H1 (cell line): ENCODE results near the gene STT3B. TPM values are rescaled to one million over a fixed set of nuclear protein-coding genes. Genes with fewer than 3 reads are reported as not detected.
A peak's percentile ranks its signal among the peaks of the same experiment; 100 is the strongest.

ENCODE experiments used
- CTCF ChIA-PET: fragments of 300-600 bp; sonication (Branson Sonifier 250); formaldehyde crosslinking; loops from one replicate; lab custom pipeline; 2021; ENCODE audit not compliant: partially characterized antibody; lab: Charles Lee
- POLR2A ChIA-PET: fragments of 300-600 bp; sonication (Branson Sonifier 250); formaldehyde crosslinking; loops from one replicate; lab custom pipeline; 2021; ENCODE audit warnings: inconsistent platforms; ENCODE audit not compliant: partially characterized antibody; lab: Charles Lee
- DNase-seq, 2 experiments: peaks; one replicate each; pipeline versions ENCODE4 v3.0.0 to v3.0.0-alpha.2; 2010 to 2022; ENCODE audit warnings: low spot score in 2 of 2, low read depth in 1 of 2, mixed read lengths in 1 of 2
- FAIRE-seq: peaks from 2 replicates; lab custom pipeline; 2011; peaks lifted over from hg19 to GRCh38; lab: Jason Lieb, UNC
- H2AFZ ChIP-seq: 2 replicates; pipeline ENCODE4 v1.8.1; 2012; ENCODE audit warnings: low read length, inconsistent platforms
- H2AK5ac ChIP-seq: 2 replicates; pipeline ENCODE4 v1.6.1; 2013; ENCODE audit warnings: low read depth, low read length
- H2BK120ac ChIP-seq: replicated peaks from 2 replicates; pipeline ENCODE3; 2013; ENCODE audit warnings: low read depth, low read length, inconsistent platforms
- H2BK12ac ChIP-seq: 2 replicates; pipeline ENCODE4 v1.6.1; 2013; ENCODE audit warnings: low read depth, low read length
- H2BK15ac ChIP-seq: 2 replicates; pipeline ENCODE4 v1.6.1; 2013; ENCODE audit warnings: low read length
- H2BK20ac ChIP-seq: 2 replicates; pipeline ENCODE4 v1.6.1; 2013; ENCODE audit warnings: low read length
- H2BK5ac ChIP-seq: 2 replicates; pipeline ENCODE4 v1.6.1; 2013; ENCODE audit warnings: low read depth, low read length
- H3K14ac ChIP-seq: 2 replicates; pipeline ENCODE4 v1.6.1; 2013; ENCODE audit warnings: inconsistent platforms; ENCODE audit not compliant: insufficient read length
- H3K18ac ChIP-seq: 2 replicates; pipeline ENCODE4 v1.6.1; 2013; ENCODE audit warnings: low read length; ENCODE audit errors: extremely low read depth
- H3K23ac ChIP-seq: 2 replicates; pipeline ENCODE4 v1.6.1; 2013; ENCODE audit warnings: inconsistent platforms; ENCODE audit not compliant: insufficient read length
- H3K23me2 ChIP-seq: 2 replicates; pipeline ENCODE4 v1.6.1; 2013; ENCODE audit warnings: low read depth, low read length
- H3K27ac ChIP-seq: 2 replicates; pipeline ENCODE4 v1.6.1; 2011; ENCODE audit warnings: low read depth, low read length, inconsistent platforms
- H3K27me3 ChIP-seq, 4 experiments: replicated peaks in 1 of 4; 1 replicate in 1 of 4; 2 replicates in 3 of 4; pipeline versions ENCODE4 v1.6.1 to v1.8.1; 2011 to 2013; ENCODE audit warnings: low read length in 3 of 4, mild to moderate bottlenecking in 3 of 4, inconsistent platforms in 2 of 4, mixed read lengths in 2 of 4, moderate library complexity in 1 of 4; ENCODE audit not compliant: control insufficient read depth in 3 of 4, insufficient read depth in 3 of 4; ENCODE audit errors: extremely low read depth in 1 of 4
- H3K36me3 ChIP-seq, 4 experiments: 2 replicates each; pipeline versions ENCODE4 v1.6.1 to v1.8.1; 2011 to 2013; ENCODE audit warnings: mild to moderate bottlenecking in 4 of 4, low read length in 3 of 4, moderate library complexity in 2 of 4, control low read depth in 1 of 4, inconsistent platforms in 1 of 4; ENCODE audit not compliant: insufficient read depth in 4 of 4, control insufficient read depth in 2 of 4
- H3K4ac ChIP-seq: replicated peaks from 2 replicates; pipeline ENCODE3; 2013; ENCODE audit warnings: low read length, low read depth, mixed read lengths, inconsistent platforms; ENCODE audit not compliant: insufficient read length
- H3K4me1 ChIP-seq, 4 experiments: replicated peaks in 1 of 4; 1 replicate in 1 of 4; 2 replicates in 3 of 4; pipeline versions ENCODE4 v1.6.1 to v1.8.1; 2011 to 2013; ENCODE audit warnings: low read length in 3 of 4, inconsistent platforms in 2 of 4, mixed read lengths in 1 of 4; ENCODE audit not compliant: insufficient read depth in 4 of 4, control insufficient read depth in 3 of 4
- H3K4me2 ChIP-seq, 2 experiments: 2 replicates each; pipeline versions ENCODE4 v1.6.1 to v1.8.1; 2011 to 2013; ENCODE audit warnings: low read depth in 2 of 2, low read length in 2 of 2, control low read depth in 1 of 2, inconsistent platforms in 1 of 2, mild to moderate bottlenecking in 1 of 2; ENCODE audit not compliant: insufficient read depth in 1 of 2
- H3K4me3 ChIP-seq, 4 experiments: fragments of 200-600, 300-600 bp in 1 of 4; sonication (generic), shearing (Covaris generic), sonication (Bioruptor Twin) in 1 of 4; 2 replicates each; pipeline versions ENCODE4 v1.5.1 to v1.8.1; 2011 to 2016; ENCODE audit warnings: low read length in 4 of 4, low read depth in 3 of 4, control low read depth in 2 of 4, inconsistent platforms in 2 of 4, mild to moderate bottlenecking in 2 of 4, mixed read lengths in 1 of 4, moderate library complexity in 1 of 4; ENCODE audit not compliant: insufficient read depth in 2 of 4; ENCODE audit errors: extremely low read depth in 1 of 4
- H3K56ac ChIP-seq: replicated peaks from 2 replicates; pipeline ENCODE3; 2013; ENCODE audit warnings: low read depth, mild to moderate bottlenecking, mixed read lengths, low read length, inconsistent platforms; ENCODE audit not compliant: insufficient read length
- H3K79me1 ChIP-seq: 2 replicates; pipeline ENCODE4 v1.6.1; 2013; ENCODE audit warnings: low read depth, low read length, control low read depth
- H3K79me2 ChIP-seq, 2 experiments: 2 replicates each; pipeline versions ENCODE4 v1.6.1 to v1.8.1; 2012 to 2013; ENCODE audit warnings: low read length in 2 of 2, mild to moderate bottlenecking in 2 of 2, inconsistent platforms in 1 of 2; ENCODE audit not compliant: insufficient read depth in 2 of 2, control insufficient read depth in 1 of 2
- H3K9ac ChIP-seq, 4 experiments: replicated peaks in 1 of 4; 1 replicate in 1 of 4; 2 replicates in 3 of 4; pipeline versions ENCODE4 v1.6.1 to v1.8.1; 2011 to 2013; ENCODE audit warnings: low read depth in 3 of 4, low read length in 3 of 4, control low read depth in 2 of 4, mild to moderate bottlenecking in 2 of 4, moderate library complexity in 2 of 4, inconsistent platforms in 1 of 4; ENCODE audit errors: extremely low read depth in 1 of 4
- H3K9me3 ChIP-seq, 2 experiments: 2 replicates each; pipeline versions ENCODE4 v1.6.1 to v1.8.1; 2012 to 2013; ENCODE audit warnings: mild to moderate bottlenecking in 2 of 2, moderate library complexity in 2 of 2, control low read depth in 1 of 2, inconsistent platforms in 1 of 2, low read depth in 1 of 2, low read length in 1 of 2, mixed read lengths in 1 of 2; ENCODE audit not compliant: insufficient read depth in 2 of 2
- H4K20me1 ChIP-seq, 2 experiments: replicated peaks in 1 of 2; 2 replicates each; pipeline versions ENCODE3 to v1.8.1; 2011 to 2013; ENCODE audit warnings: inconsistent platforms in 2 of 2, low read length in 2 of 2, mild to moderate bottlenecking in 1 of 2; ENCODE audit not compliant: insufficient read depth in 2 of 2, control insufficient read depth in 1 of 2
- H4K5ac ChIP-seq: 2 replicates; pipeline ENCODE4 v1.6.1; 2013; ENCODE audit warnings: low read length, low read depth, mixed read lengths, inconsistent platforms; ENCODE audit not compliant: insufficient read length
- H4K8ac ChIP-seq: 2 replicates; pipeline ENCODE4 v1.8.0; 2013; ENCODE audit warnings: mild to moderate bottlenecking, moderate library complexity, low read length, inconsistent platforms; ENCODE audit not compliant: insufficient read depth; ENCODE audit errors: extremely low read depth
- H4K91ac ChIP-seq: replicated peaks from 2 replicates; pipeline ENCODE3; 2013; ENCODE audit warnings: low read length, mixed read lengths, inconsistent platforms; ENCODE audit not compliant: insufficient read length
- ASH2L ChIP-seq: fragments of 200-600, 300-600 bp; sonication (generic); IDR thresholded peaks from one replicate; pipeline ENCODE4 v1.7.1; 2017; ENCODE audit warnings: low read length
- ATF3 ChIP-seq: IDR thresholded peaks from 2 replicates; pipeline ENCODE4 v1.6.1; 2011; ENCODE audit warnings: low read depth, mild to moderate bottlenecking, low read length; ENCODE audit not compliant: insufficient read depth
- E2F6 ChIP-seq: IDR thresholded peaks from 2 replicates; pipeline ENCODE4 v1.6.1; 2012; ENCODE audit warnings: inconsistent platforms
- HDAC2 ChIP-seq, 2 experiments: fragments of 300-600 bp in 1 of 2; sonication (generic) in 1 of 2; IDR thresholded peaks; 2 replicates each; pipeline ENCODE4 v1.6.1; 2011 to 2012; ENCODE audit warnings: low read depth in 2 of 2, low read length in 2 of 2, mild to moderate bottlenecking in 2 of 2, moderate library complexity in 2 of 2, borderline replicate concordance in 1 of 2, inconsistent platforms in 1 of 2
- JUN ChIP-seq: IDR thresholded peaks from 2 replicates; pipeline ENCODE4 v1.6.1; 2011; ENCODE audit warnings: low read depth, mild to moderate bottlenecking, improper control_type of control experiment, low read length
- KDM4A ChIP-seq: IDR thresholded peaks from one replicate; pipeline ENCODE4 v1.7.1; 2012; ENCODE audit warnings: low read depth, mild to moderate bottlenecking, moderate library complexity, low read length, inconsistent platforms; ENCODE audit not compliant: severe bottlenecking
- NANOG ChIP-seq: IDR thresholded peaks from 2 replicates; pipeline ENCODE4 v1.6.1; 2011; ENCODE audit warnings: low read length, low read depth, mild to moderate bottlenecking, inconsistent platforms; ENCODE audit not compliant: insufficient read depth, poor library complexity, severe bottlenecking
- POLR2AphosphoS5 ChIP-seq: IDR thresholded peaks from 2 replicates; pipeline ENCODE4 v1.6.1; 2011; ENCODE audit warnings: low read depth, low read length
- POU5F1 ChIP-seq: IDR thresholded peaks from 2 replicates; pipeline ENCODE4 v1.6.1; 2011; ENCODE audit warnings: low read depth, mild to moderate bottlenecking, low read length, moderate library complexity
- SP4 ChIP-seq: IDR thresholded peaks from 2 replicates; pipeline ENCODE4 v1.6.1; 2012; ENCODE audit warnings: low read length, inconsistent platforms
- WGBS, 2 experiments: shearing (Covaris generic) in 1 of 2; methylation state at CpG; one replicate each; pipeline versions ENCODE4 v1.1.6 to v1.1.7; 2013 to 2015; ENCODE audit warnings: low lambda C conversion rate in 2 of 2, mixed read lengths in 2 of 2, inconsistent platforms in 1 of 2, low coverage in 1 of 2, missing lambda C conversion rate in 1 of 2; ENCODE audit not compliant: insufficient replicate concordance in 2 of 2, insufficient coverage in 1 of 2, insufficient read length in 1 of 2; ENCODE audit errors: extremely low coverage in 1 of 2, missing lambda C conversion rate in 1 of 2; 5-methylcytosine and 5-hydroxymethylcytosine counted together
- polyA plus RNA-seq, 7 experiments: library from polyadenylated mRNA; depleted of rRNA in 3 of 7; stranded (reverse) in 5 of 7; unstranded in 2 of 7; fragments of >200 nt in 5 of 7; fragments of 200-250 nt in 2 of 7; gene quantifications; 1 replicate in 5 of 7; 2 replicates in 1 of 7; 4 replicates in 1 of 7; pipeline versions ENCODE4 v1.2.1 to v1.2.3, GENCODE V29; 2011 to 2013; ENCODE audit warnings: missing spikeins in 2 of 7, mixed read lengths in 2 of 7
- total RNA-seq: library from RNA; stranded (reverse); fragmentation: NEBNext Ultra II Directional; extraction: Animal tissue kit (Norgen Biotek cat#: 25700); gene quantifications from 2 replicates; pipeline ENCODE4 v1.2.1, GENCODE V29; 2021

Gene STT3B
- total and polyA plus RNA-seq, 2 of the 8 experiments (the other 6 are each of a cell fraction or from before 2014, with no cell fraction given), result 43.5 to 134 TPM

GRCh38 chr3:31531992-31532586, 636 bp upstream of the STT3B start:
- Histone ChIP-seq H2BK20ac (no peak overlapping the region), H4K5ac (peak overlapping the region; percentile 94), H3K23ac (no peak overlapping the region), H3K18ac (peak overlapping the region; percentile 92), H2AK5ac (no peak overlapping the region), H4K20me1 (peaks cover 2 to 20% of the 10 kb centered on the region in 2 experiments), H3K27me3 (no peaks in the 10 kb centered on the region), H4K8ac (peak overlapping the region; percentile 99; the same call in 1 of the 2 replicates), H3K4me3 (peak overlapping the region; percentile 70 to 95 (median 87)), H3K14ac (no peak overlapping the region), H2BK5ac (peak overlapping the region; percentile 93), H3K36me3 (no peaks in the 10 kb centered on the region), H3K4ac (no peak overlapping the region), H3K9ac (peak overlapping the region; percentile 91 to 98 (median 96)), H2BK12ac (no peak overlapping the region; the same call in 1 of the 2 replicates), H3K23me2 (no peaks in the 10 kb centered on the region), H2BK120ac (no peak overlapping the region), H3K27ac (peak overlapping the region; percentile 97), H2AFZ (peak overlapping the region; percentile 33; the same call in 1 of the 2 replicates), H3K9me3 (no peaks in the 10 kb centered on the region), H3K56ac (peak overlapping the region; percentile 44), H3K79me1 (no peaks in the 10 kb centered on the region), H2BK15ac (no peak overlapping the region; the same call in 1 of the 2 replicates), H3K4me1 (peaks cover 0 to 10% (median 3%) of the 10 kb centered on the region in 4 experiments; a peak in 2 of 7 replicates), H3K79me2 (peaks cover 8 to 48% of the 10 kb centered on the region in 2 experiments), H4K91ac (peak overlapping the region; percentile 76), H3K4me2 (peak overlapping the region; percentile 79 to 87)
- FAIRE-seq (no peak), DNase-seq (peak; percentile 97 to 98)
- ChIA-PET POLR2A (interaction anchor here (0.6 to 3.7 kb wide), 35 partner anchors 10 to 638 kb away, joined by 3 to 31 read pairs (median 4); no protein-coding TSS in a partner anchor), CTCF (interaction anchor here (0.6 to 3.7 kb wide), 11 partner anchors 9 to 263 kb away, joined by 3 to 16 read pairs (median 4); no protein-coding TSS in a partner anchor)
- WGBS, 2 experiments, result 1% methylated on average over 64 of the region's 73 CpGs; no CpG with 5 or more reads in 1 of the 2 experiments
- no peak for TF ChIP-seq POU5F1
- no peak for TF ChIP-seq NANOG
- no peak for TF ChIP-seq JUN
- no peak; the same call in 1 of the 2 replicates for TF ChIP-seq SP4
- peak in 1 of 2 experiments; percentile 22; a peak in 1 of 4 replicates for TF ChIP-seq HDAC2 (IDR thresholded peaks at IDR 0.05; ENCODE audit: borderline replicate concordance in 1 of 2, low read depth in 2 of 2, low read length in 2 of 2)
- TF ChIP-seq ATF3, result no peak
- peak; percentile 95 for TF ChIP-seq ASH2L
- peak; percentile 84 for TF ChIP-seq E2F6
- TF ChIP-seq POLR2AphosphoS5, result peak; percentile 95
- peak; percentile 44 for TF ChIP-seq KDM4A
